LNCaP clone FGC (cell line): ENCODE measurements around the gene CPEB3.

Experiments used
- DNase-seq: peaks from one replicate; pipeline ENCODE4 v3.0.0-alpha.2; 2011; ENCODE audit warnings: low read depth
- H3K4me3 ChIP-seq: 2 replicates; pipeline ENCODE4 v1.5.1; 2011; ENCODE audit warnings: mild to moderate bottlenecking, low read depth, low read length, control low read depth
- TF ChIP-seq, protein P1 (sequence below): IDR thresholded peaks from 2 replicates; pipeline ENCODE4 v1.5.1; 2012; ENCODE audit warnings: mild to moderate bottlenecking; ENCODE audit not compliant: control insufficient read depth, insufficient read depth; ENCODE audit errors: extremely low read depth

The CPEB3 gene

DNA sequence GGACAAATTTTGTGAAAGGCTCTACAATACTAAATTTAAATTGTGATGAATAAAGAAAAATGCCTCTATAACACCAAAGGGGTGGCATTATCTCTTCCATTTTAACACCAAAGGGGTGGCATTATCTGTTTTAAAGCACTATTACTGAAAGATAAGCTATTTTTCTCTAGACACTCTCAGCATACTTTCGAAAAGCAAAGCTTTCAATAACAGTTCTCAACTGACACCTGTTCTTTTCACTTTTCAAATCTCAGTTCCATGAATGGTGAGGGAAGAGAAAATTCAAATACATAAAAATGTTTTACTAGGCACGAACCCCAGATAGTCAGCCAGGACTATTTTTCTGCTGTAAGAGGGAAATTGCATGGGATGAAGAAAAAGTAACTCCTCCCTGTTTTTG is 103.8 kb downstream of the CPEB3 start:
- H3K4me3 ChIP-seq: no peak overlapping the region
- TF ChIP-seq, protein P1, sequence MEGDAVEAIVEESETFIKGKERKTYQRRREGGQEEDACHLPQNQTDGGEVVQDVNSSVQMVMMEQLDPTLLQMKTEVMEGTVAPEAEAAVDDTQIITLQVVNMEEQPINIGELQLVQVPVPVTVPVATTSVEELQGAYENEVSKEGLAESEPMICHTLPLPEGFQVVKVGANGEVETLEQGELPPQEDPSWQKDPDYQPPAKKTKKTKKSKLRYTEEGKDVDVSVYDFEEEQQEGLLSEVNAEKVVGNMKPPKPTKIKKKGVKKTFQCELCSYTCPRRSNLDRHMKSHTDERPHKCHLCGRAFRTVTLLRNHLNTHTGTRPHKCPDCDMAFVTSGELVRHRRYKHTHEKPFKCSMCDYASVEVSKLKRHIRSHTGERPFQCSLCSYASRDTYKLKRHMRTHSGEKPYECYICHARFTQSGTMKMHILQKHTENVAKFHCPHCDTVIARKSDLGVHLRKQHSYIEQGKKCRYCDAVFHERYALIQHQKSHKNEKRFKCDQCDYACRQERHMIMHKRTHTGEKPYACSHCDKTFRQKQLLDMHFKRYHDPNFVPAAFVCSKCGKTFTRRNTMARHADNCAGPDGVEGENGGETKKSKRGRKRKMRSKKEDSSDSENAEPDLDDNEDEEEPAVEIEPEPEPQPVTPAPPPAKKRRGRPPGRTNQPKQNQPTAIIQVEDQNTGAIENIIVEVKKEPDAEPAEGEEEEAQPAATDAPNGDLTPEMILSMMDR: no peak
- DNase-seq: no peak

DNA sequence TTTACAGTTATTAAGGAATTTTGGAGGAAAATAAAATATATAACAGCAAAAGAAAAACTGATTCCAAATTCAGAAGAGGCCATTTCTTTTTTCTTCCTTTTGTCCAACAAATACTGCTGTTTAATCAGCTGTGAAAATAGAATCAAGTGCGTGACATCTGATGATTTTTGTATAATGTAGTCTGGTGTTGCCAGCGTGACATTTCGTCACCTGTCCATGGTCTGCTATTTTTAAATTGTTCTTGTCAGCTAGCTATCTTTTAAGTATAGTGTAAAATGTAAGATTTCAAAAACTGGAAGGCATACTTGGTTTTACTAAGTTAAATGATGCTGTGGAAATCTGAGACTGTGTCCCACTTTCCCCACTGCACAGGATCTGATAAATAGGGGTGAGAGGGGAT is 105.9 kb downstream of the CPEB3 start:
- no peak for DNase-seq
- TF ChIP-seq, protein P1: no peak
- no peak overlapping the region for H3K4me3 ChIP-seq

DNA sequence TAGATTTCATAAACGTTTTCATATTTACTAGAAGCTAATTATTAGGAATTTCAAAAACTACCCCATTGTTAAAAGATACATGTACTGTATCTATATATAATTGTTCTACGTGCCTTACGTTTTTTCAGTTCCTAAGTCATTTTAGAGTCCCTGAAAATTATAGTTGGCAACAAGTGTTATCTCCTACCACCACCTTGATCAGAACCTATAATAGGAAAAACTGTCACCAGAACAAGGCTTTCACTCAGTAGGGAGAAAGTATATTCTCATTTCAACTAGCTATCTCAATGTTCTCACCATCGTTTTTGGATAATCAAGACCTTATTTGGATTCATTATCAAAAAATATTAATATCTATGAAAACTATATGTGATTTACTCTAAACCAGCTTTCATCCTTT is 107.7 kb downstream of the CPEB3 start:
- DNase-seq: no peak
- H3K4me3 ChIP-seq: no peak overlapping the region
- TF ChIP-seq, protein P1: no peak

DNA sequence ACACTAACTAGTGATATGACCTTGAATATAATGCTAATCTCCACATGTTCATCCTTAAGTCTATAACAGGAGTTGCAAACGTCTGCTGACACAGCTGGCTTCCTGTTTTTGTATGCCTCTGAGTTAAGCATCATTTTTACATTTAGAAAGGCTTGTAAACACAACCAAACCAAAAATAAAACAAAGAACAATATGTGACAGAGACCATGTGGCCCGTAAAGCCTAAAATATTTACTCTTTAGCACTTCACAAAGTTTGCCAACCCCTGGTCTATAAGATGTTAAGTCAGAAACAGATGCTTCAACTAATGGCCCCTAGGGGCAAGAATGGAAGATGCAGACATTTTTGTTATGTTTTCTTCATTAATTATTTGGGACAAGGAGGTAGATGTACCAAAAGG is 109.3 kb downstream of the CPEB3 start:
- TF ChIP-seq, protein P1: no peak
- no peak for DNase-seq
- H3K4me3 ChIP-seq: no peak overlapping the region

DNA sequence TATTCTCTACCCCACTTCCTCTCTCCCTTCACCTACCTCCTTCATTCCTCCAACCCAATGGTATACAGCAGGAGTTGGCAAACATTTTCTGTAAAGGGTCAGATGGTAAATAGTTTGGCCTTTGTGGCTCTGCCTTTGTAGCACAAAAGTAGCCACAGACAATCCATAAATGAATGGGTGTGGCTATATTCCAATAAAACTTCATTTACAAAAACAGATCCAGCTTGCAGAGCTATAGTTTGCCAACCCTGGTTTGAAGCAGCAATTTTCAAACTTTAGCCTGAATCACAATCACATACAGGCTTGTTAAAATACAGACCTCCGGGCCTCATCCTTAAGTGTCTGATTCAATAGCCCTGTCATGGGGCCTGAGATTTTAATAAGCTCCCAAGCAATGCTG is 110.5 kb downstream of the CPEB3 start:
- no peak for DNase-seq
- TF ChIP-seq, protein P1: no peak
- H3K4me3 ChIP-seq: no peak overlapping the region

DNA sequence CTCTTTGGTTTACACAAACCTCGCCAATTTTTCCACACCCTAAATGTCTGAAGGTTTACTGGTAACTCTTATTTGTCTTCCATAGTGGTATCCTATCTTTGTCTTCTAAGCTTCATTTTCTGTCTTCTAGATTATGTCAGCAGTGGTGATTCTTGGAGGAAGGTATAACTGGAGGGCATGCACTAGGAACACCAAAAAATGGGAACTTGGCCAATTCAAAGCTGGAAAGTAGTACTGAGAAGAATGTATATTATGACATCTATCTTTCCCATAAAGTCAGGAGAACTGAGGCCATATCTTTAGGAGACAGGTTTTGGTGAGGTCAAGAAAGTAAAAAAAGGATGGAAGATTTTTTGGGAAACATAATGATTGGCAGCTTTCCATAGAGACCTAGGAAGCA is 113.3 kb downstream of the CPEB3 start:
- no peak overlapping the region for H3K4me3 ChIP-seq
- DNase-seq: no peak
- TF ChIP-seq, protein P1: no peak

DNA sequence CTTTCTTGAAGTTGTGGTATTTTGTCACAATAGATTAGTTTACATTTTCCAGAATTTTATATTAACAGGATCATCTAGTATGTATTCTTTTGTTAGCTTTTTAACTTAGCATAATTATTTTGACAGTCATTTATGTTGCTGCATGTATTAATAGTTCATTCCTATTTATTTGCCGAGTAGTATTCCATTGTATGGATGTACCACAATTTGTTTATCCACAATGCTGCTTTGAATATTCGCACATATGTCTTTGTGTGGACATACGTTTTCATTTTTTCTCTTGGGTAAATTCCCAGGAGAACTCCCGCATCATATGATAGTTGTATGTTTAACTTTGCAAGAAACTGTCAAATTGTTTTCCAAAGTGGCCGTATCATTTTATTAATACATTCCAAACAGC is 115.7 kb downstream of the CPEB3 start:
- no peak for DNase-seq
- no peak overlapping the region for H3K4me3 ChIP-seq
- TF ChIP-seq, protein P1: no peak
